C1 segment of cervical spinal cord (tissue), 14 donors: ENCODE data around the gene C1RL.

Experiments
- DNase-seq, 14 donors: peaks; one replicate each; lab custom pipeline; 2025; lab: John Stamatoyannopoulos, UW

Gene C1RL

GRCh38 chr12:7108796-7109571 lies at the start of gene C1RL:
TSS of gene C1RL (minus strand) at chr12:7109214. CDS start at chr12:7109180, 34 bp downstream.
- DNase-seq, result peak in 12 of 14 donors; percentile 32 to 76 (median 70)

- DNase-seq, result no peak
Observed at GRCh38 chr12:7157391-7157790, 48.4 kb upstream of the C1RL start.

- no peak for DNase-seq
Observed at GRCh38 chr12:7156259-7157197, 47.5 kb upstream of the C1RL start.

GRCh38 chr12:7155471-7156034 lies 46.5 kb upstream of the C1RL start:
- no peak for DNase-seq

GRCh38 chr12:7154901-7155470 lies 46.0 kb upstream of the C1RL start:
- no peak for DNase-seq

GRCh38 chr12:7154042-7154441 lies 45.0 kb upstream of the C1RL start:
- no peak for DNase-seq

- no peak for DNase-seq
Observed at GRCh38 chr12:7152818-7153217, 43.8 kb upstream of the C1RL start.

GRCh38 chr12:7151532-7151931 lies 42.5 kb upstream of the C1RL start:
- no peak for DNase-seq

- DNase-seq, result no peak
Observed at GRCh38 chr12:7150841-7151240, 41.8 kb upstream of the C1RL start.

- DNase-seq, result no peak
Observed at GRCh38 chr12:7150356-7150755, 41.3 kb upstream of the C1RL start.

GRCh38 chr12:7146906-7147305 lies 37.9 kb upstream of the C1RL start:
- DNase-seq, result no peak

GRCh38 chr12:7146228-7146627 lies 37.2 kb upstream of the C1RL start:
- DNase-seq, result no peak

GRCh38 chr12:7145671-7146070 lies 36.7 kb upstream of the C1RL start:
- no peak for DNase-seq

GRCh38 chr12:7144414-7145120 lies 35.6 kb upstream of the C1RL start:
- peak in 1 of 14 donors; percentile 48 for DNase-seq

- no peak for DNase-seq
Observed at GRCh38 chr12:7143564-7143963, 34.5 kb upstream of the C1RL start.

GRCh38 chr12:7142809-7143465 lies 33.9 kb upstream of the C1RL start:
- DNase-seq, result no peak

- DNase-seq, result peak in 4 of 14 donors; percentile 2 to 13 (median 7)
Observed at GRCh38 chr12:7142056-7142644, 33.1 kb upstream of the C1RL start.

GRCh38 chr12:7141351-7142005 lies 32.5 kb upstream of the C1RL start:
- DNase-seq, result no peak

- DNase-seq, result no peak
Observed at GRCh38 chr12:7139200-7139599, 30.2 kb upstream of the C1RL start.

GRCh38 chr12:7137908-7138307 lies 28.9 kb upstream of the C1RL start:
- no peak for DNase-seq
